ENCODE measurements around the gene SPEN. TPM values are rescaled to one million over a fixed set of nuclear protein-coding genes. Genes with fewer than 3 reads are reported as not detected.
A peak's percentile ranks its signal among the peaks of the same experiment; 100 is the strongest.
"Not testable (repeated sequence)": the region's sequence is repeated elsewhere in the genome, so short reads cannot be mapped to it uniquely, and the experiment has no call there.

Gene SPEN
- total RNA-seq, 4 donors from 2014 or later, result 51.8 to 94.9 (median 61.5) TPM

GRCh38 chr1:15802234-15802965 is 45.1 kb upstream of the SPEN start:
- no peaks in the 10 kb centered on the region for H3K36me3 ChIP-seq
- DNase-seq, result no peak
- H3K4me1 ChIP-seq, result peaks cover 0 to 25% (median 2%) of the 10 kb centered on the region in 4 donors
- H3K27me3 ChIP-seq, result no peaks in the 10 kb centered on the region
- no peak overlapping the region for H3K27ac ChIP-seq
- TF ChIP-seq POLR2A (IDR thresholded peaks at IDR 0.05) (no peak), CTCF (IDR thresholded peaks at IDR 0.05) (no peak)
- H3K9me3 ChIP-seq, result no peaks in the 10 kb centered on the region
- H3K4me3 ChIP-seq, result no peak overlapping the region

- Histone ChIP-seq H3K27ac (no peak overlapping the region), H3K4me3 (no peak overlapping the region), H3K4me1 (peaks cover 0 to 25% (median 2%) of the 10 kb centered on the region in 4 donors), H3K36me3 (no peaks in the 10 kb centered on the region), H3K27me3 (no peaks in the 10 kb centered on the region), H3K9me3 (no peaks in the 10 kb centered on the region)
- no peak for DNase-seq
- peak in 4 of 6 experiments; percentile 41 to 47 (median 45) for TF ChIP-seq CTCF (IDR thresholded peaks at IDR 0.05)
- TF ChIP-seq POLR2A (IDR thresholded peaks at IDR 0.05), result no peak
These were observed 44.1 kb upstream of the SPEN start for GRCh38 chr1:15803380-15803779.

- Histone ChIP-seq H3K36me3 (no peaks in the 10 kb centered on the region), H3K9me3 (no peaks in the 10 kb centered on the region), H3K4me1 (peaks cover 0 to 20% (median 2%) of the 10 kb centered on the region in 4 donors), H3K27ac (no peak overlapping the region), H3K27me3 (no peaks in the 10 kb centered on the region), H3K4me3 (no peak overlapping the region)
- DNase-seq, result no peak
- no peak for TF ChIP-seq POLR2A (IDR thresholded peaks at IDR 0.05)
- TF ChIP-seq CTCF (IDR thresholded peaks at IDR 0.05), result no peak
These were observed 43.4 kb upstream of the SPEN start for GRCh38 chr1:15804060-15804459.

- H3K36me3 ChIP-seq, result no peaks in the 10 kb centered on the region
- no peaks in the 10 kb centered on the region for H3K9me3 ChIP-seq
- no peak overlapping the region for H3K4me3 ChIP-seq
- TF ChIP-seq POLR2A (IDR thresholded peaks at IDR 0.05) (no peak), CTCF (IDR thresholded peaks at IDR 0.05) (no peak)
- H3K27ac ChIP-seq, result no peak overlapping the region
- no peaks in the 10 kb centered on the region for H3K4me1 ChIP-seq
- H3K27me3 ChIP-seq, result no peaks in the 10 kb centered on the region
- no peak for DNase-seq
These were observed 40.4 kb upstream of the SPEN start for GRCh38 chr1:15807121-15807520.

GRCh38 chr1:15807549-15807948 is 40.0 kb upstream of the SPEN start, which contains the start of gene UQCRHL:
TSS of gene UQCRHL (minus strand) at chr1:15807649. CDS start at chr1:15807649, 0 bp downstream.
- H3K4me3 ChIP-seq, H3K9me3 ChIP-seq, H3K36me3 ChIP-seq, H3K27me3 ChIP-seq, DNase-seq, H3K4me1 ChIP-seq, H3K27ac ChIP-seq: not testable (repeated sequence)

GRCh38 chr1:15808955-15809354 is 38.6 kb upstream of the SPEN start:
- no peak for DNase-seq
- H3K9me3 ChIP-seq, result no peaks in the 10 kb centered on the region

More at GRCh38 chr1:15808955-15809354, 38.6 kb upstream of the SPEN start:
- no peak for TF ChIP-seq POLR2A (IDR thresholded peaks at IDR 0.05)
- TF ChIP-seq CTCF (IDR thresholded peaks at IDR 0.05), result no peak
- Histone ChIP-seq H3K27me3 (no peaks in the 10 kb centered on the region), H3K27ac (no peak overlapping the region), H3K4me3 (no peak overlapping the region), H3K36me3 (no peaks in the 10 kb centered on the region), H3K4me1 (no peaks in the 10 kb centered on the region)
